GM12872 (cell line): Measurements from ENCODE around the gene MMEL1.

Experiments
- CTCF ChIP-seq: IDR thresholded peaks from 3 replicates; pipeline ENCODE4 v1.5.1; 2011; ENCODE audit warnings: low read depth, mild to moderate bottlenecking, low read length, moderate library complexity; ENCODE audit not compliant: insufficient read depth

MMEL1 gene

GRCh38 chr1:2590233-2591141 is 42.3 kb downstream of the MMEL1 start:
- TF ChIP-seq CTCF, result no peak

GRCh38 chr1:2589431-2590232 is 43.2 kb downstream of the MMEL1 start:
- no peak for TF ChIP-seq CTCF

- no peak for TF ChIP-seq CTCF
Observed at GRCh38 chr1:2588661-2589430, 44.0 kb downstream of the MMEL1 start.

- no peak for TF ChIP-seq CTCF
Observed at GRCh38 chr1:2587860-2588571, 44.8 kb downstream of the MMEL1 start.

- TF ChIP-seq CTCF, result no peak
Observed at GRCh38 chr1:2587071-2587859, 45.6 kb downstream of the MMEL1 start.

- no peak for TF ChIP-seq CTCF
Observed at GRCh38 chr1:2586154-2587070, 46.4 kb downstream of the MMEL1 start, which contains the start of gene PRXL2B. Gene PRXL2B (plus strand): TSS chr1:2586777. CDS start chr1:2586886, 109 bp downstream.
